Measurements from ENCODE around the gene SSBP3.
"Not testable (repeated sequence)": the region's sequence is repeated elsewhere in the genome, so short reads cannot be mapped to it uniquely, and the experiment has no call there.

The SSBP3 gene

DNA sequence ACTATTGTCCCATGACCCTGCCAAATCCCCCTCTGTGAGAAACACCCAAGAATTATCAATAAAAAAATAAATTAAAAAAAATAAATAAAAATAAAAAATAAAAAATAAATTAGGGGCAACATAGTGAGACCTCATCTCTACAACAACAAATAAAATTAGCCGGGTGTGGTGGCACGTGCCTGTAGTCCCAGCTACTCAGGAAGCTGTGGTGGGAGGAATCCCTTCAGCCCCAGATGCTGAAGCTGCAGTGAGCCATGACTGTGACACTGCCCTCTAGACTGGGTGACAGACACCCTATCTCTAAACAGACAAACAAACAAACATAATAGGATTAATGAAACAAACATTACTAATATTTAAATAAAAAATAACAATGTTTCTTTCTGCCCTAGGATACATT is 171.9 kb downstream of the SSBP3 start:
- no peak for DNase-seq

DNA sequence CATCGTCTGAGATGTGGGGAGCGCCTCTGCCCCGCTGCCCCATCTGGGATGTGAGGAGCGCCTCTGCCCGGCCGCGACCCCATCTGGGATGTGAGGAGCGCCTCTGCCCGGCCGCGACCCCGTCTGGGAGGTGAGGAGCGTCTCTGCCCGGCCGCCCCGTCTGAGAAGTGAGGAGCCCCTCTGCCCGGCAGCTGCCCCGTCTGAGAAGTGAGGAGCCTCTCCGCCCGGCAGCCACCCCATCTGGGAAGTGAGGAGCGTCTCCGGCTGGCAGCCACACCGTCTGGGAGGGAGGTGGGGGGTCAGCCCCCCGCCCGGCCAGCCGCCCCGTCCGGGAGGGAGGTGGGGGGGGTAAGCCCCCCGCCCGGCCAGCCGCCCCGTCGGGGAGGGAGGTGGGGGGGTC is 173.0 kb downstream of the SSBP3 start:
- DNase-seq, result not testable (repeated sequence)

DNA sequence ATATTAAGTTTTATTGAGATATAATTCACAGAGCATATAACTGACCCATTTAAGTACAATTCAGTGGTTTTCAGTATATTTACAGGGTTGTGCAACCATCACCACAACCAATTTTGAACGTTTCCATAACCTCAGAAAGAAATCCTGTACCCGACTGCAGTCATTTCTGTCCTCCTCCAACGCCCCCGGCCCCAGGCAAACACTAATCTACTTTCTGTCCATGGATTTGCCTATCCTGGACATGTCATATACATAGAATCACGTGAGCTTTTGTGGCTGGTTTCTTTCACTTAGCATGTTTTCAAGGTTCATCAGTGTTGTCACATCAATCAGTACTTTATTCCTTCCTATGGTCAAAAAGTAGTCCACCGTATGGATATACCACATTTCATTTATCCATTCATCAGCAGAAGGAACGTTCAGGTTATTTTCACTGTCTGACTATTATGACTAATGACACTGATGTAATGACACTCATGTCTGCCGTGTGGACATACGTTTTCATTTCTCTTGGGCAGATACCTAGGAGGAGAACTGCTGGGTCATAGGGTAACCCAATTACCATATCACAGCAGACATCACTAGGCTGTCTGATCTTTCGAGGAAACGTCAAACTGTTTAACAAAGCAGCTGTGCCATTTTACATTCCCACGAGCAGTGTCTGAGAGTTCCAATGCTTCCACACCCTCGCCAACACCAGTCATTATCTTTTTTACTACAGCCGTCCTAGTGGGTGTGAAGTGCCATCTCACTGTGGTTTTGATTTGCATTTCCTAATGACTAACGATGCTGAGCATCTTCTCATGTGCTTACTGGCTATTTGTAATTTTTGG is 175.5 kb downstream of the SSBP3 start:
- DNase-seq, result no peak

DNA sequence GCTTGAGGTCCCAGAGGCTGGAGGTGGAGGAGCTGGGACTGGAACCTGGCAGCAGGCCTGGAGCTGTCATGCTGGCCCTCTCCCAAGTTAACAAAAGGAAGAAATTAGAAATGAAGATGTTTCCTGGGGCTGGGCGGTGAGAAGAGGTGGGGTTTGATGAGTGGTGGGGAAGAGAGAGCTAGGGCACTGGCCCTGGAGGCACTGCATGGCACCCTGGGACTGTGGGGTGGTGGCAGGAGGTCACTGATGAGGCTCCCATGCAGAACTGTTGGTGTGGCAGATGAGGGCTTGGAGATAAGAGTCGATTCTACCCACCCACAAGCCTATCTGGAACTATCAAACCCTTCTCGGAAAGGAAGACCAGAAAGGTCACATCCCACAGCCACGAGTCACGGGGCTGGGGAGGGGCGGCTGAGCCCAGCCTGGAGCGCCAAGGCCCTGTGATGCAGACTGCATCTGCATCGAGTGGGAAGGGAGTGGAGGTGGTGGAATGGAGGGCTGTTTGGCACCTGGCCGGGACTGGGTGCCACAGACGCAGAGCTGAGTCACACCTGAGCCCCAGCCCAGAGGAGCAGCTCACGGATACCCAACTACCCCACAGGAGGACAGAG is 176.8 kb downstream of the SSBP3 start:
- DNase-seq, result no peak

DNA sequence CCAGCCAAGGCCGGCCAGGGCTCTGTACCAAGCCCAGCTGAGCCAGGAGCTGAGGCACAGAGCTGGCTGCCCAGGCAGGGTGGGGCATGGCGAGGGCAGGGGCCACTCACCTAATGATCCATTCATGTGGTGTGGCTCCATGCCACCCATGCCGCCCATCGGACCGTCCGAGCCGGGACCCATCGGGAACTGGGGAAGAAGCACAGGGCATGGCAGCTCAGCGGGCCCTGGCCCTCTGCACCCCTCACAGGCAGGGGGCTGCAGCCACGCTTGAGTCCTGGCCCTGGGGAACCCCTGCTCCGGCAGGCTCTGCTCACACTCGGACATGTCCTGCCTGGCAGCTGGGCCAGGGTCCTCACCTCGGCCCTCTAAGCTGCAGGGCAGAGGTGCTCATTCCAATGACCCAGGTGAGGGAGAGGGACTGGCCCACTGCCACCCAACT is 177.5 kb downstream of the SSBP3 start:
- no peak for DNase-seq

DNA sequence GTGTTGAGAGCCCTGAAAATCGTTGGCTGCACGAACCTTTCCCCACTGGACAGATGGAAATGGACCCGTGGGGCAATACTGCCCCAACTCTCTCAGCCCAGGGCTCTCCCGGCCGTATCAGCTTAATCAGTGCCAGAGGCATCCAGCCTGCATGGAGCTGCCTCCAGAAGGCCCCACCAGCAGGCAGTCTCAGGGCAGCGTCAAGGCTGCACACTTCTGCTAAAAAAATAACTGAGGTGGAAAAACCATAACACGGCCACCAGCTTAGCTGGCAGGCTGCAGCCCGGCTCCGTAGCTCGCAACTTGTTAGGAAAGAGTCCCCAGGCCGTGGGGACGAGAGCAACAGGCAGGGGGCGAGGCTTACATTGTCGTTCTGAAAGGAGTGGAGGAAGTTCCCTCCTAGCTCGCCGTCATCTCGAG is 178.3 kb downstream of the SSBP3 start:
- DNase-seq, result no peak

DNA sequence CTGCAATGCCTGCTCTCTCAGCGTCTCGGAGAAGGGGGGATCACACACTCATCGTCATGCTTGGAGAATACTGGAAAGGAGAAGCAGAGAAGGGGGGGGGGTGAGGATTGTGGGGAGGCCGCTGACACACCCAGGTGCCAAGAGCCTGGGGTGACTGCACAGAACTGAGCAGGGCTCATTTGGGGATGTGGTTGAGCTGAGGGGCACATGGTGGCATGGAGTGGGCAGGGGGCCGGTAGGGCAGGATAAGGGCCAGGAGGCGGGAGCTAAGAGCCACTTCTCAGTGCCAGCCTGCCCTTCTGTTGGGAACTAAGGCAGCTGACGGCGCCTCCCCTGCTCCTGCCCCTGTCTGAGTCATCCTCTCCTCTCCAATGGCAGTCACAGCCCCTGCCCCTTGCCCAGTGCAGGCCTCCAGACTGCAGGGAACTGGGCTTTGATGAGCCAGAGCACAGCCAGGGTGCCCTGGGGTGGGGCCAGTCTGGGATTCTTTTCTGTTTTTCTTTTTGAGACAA is 179.0 kb downstream of the SSBP3 start:
- DNase-seq, result no peak

DNA sequence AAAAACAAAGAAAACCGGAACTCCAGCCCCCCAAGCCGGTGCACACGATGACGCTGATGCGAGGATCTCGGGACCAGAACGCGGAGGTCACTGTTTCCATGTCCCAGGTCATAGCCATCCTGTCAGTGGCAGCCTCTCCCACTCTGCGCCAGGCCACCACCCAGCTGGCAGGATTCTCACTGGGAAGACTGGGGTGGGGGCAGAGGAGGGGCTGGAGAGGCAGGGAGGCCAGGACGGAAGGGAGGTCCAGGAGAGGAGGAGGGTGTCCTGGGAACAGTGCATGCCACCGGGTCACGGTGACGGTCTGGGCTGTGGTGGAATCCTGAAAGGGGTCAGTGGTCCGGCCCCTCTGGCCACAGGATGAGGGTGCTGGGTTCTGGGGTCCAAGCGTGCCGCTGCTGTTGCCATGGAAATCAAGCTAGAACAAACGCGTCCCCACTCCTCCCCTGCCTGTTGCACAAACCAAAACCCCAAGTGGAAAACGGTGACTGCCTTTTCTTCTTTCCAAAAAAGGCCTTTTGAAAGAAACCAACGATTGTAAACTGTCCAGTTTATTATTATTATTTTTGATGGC is 180.1 kb downstream of the SSBP3 start:
- no peak for DNase-seq

DNA sequence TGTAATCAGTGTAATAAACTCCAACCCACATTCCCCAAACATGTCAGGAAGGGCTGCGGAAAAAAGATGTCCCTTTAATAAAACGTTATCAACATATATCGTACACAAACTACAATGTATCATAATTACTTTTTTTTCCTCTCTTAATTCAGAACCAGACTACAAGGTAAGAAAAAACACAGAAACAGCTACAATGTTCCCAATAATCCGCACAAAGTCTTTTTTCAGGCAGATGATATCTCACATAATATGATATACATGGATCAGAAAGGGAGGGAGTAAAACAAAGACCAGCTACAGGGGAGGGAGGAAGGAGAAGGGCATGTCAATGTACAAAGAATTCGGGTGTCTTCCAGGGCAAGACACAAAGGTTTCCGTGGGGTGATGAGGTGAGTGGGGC is 180.8 kb downstream of the SSBP3 start:
- no peak for DNase-seq

DNA sequence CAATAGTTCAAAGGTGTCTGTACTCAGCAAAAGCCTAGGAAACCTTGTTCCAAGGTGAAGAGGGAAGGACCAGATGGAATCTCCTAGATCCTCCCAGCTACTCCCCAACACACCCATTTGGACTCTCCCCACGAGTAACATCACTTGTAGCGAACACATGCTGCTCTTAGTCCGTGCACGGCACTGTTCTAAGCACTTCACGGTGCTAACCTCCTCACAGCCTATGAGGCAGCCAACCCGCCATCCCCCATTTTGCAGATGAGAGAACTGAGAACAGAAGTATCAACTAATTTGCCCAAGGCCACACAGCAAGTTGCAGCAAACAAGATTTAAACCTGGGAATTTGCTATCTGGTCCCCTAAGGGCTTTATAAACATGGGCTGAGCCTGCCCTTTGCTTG is 182.0 kb downstream of the SSBP3 start:
- DNase-seq, result no peak

DNA sequence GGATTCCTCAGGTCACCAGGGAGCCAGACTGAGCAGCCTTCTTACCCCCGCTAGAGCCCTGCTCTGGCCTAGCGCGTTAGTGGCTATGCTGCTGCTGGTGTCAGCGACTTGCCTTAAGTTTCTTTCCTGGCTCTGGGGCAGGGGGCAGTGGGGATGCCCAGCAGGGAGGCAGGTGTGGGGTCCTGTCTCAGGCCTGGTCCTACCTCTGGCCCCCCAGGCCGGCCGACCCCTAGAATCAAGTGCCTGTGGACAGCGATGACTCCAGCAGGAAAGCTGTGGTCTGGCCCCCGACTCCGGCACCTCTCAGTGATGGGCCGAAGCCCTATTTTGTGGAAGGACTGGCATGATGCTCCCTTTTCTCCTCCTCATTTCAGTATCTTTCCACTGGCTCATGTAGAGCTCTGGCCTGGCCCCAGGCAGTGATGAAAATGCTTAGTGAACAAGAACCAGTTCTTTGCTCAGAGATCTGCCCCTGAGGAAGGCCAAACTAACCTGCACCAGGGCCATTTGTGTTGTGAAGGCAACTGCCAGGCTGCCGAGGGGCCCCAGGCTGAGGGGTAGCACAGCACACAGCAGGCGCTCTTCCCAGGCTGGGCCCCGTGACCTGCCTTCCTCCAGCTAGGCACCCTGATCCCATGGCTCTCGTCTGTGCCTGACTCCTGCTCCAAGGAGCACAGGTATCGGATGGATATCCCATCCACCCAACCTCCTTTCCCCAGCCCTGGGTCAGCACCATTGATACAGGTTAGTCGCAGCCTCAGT is 182.6 kb downstream of the SSBP3 start:
- no peak for DNase-seq

DNA sequence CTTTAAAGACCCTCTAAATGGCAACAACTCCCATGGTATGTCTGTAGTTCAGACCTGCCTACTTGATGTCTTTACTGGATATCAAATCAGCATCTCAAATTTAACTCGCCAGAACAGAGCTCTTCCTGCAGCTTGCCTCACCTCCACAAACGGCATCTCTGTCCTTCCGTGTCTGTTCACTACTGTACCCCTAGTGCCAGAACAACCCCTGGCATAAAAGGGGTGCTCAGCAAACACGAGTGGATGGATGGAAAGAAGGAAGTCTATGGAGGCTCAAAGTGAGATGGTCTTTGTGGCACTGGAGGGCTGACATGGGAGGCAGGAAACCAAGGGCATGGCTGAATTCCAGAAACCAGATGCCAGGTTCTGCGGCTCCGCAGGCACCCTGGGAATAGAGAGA is 183.5 kb downstream of the SSBP3 start:
- DNase-seq, result no peak

DNA sequence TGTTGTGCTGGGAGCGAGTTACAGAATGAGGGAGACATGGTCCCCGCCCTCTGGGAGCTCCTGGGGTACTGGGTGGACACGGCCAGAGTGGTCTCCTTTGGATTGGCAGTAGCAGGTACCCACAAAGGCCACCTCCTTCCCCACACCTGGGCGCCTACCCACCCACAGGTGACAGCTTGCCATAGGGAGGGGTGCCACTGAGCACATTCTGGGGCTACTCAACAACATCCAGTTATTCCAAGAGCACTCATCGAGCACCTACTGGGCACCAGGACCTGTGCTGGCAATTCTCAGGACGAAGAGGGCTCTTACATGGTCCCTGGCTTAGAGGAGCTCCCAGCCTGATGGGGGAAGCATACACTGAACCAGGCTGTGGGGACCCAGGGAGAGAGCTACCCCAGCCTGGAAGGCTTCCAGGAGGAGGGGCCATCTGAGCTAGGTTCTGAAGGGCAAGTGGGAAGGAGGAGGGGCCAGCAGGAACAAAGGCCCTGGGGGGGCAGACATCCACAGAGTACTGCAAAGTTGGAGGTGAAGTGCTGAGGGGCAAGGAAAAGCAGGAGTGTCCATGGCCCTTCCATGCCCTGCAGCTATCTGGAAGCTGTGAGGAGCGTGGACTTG is 184.2 kb downstream of the SSBP3 start:
- DNase-seq, result no peak

DNA sequence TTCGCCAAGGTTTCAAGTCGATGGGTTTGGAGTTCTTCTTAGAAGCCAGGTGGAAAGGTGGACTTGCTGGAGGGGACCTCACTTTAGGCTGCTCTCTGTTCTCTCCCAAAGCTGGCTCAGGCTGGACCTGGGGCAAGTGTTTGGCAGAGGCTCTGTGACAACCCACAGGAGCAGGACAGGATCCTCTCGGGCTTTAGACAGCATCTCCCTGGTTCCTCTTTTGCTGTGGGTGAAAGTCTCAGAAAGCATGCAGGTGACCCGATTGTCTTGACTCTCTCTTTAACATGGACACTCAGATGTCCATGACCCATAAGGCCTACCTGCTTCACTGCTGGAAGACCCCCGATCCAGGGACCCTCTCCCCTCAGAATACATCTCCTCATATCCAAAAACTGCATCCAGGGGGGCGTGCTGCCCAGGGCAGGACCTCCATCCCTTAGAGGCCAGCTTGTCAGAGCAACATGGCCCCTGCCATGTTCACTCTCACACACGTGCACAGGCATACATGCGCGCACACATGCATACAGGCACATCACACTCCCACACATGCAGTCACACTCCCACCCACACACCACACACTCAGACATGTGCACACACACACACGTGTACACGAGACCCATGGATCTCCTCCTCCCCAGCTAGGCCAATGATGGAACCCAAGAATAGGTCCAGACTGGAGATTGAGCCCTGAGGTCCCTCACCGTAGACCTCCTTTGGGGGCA is 184.9 kb downstream of the SSBP3 start:
- no peak for DNase-seq

DNA sequence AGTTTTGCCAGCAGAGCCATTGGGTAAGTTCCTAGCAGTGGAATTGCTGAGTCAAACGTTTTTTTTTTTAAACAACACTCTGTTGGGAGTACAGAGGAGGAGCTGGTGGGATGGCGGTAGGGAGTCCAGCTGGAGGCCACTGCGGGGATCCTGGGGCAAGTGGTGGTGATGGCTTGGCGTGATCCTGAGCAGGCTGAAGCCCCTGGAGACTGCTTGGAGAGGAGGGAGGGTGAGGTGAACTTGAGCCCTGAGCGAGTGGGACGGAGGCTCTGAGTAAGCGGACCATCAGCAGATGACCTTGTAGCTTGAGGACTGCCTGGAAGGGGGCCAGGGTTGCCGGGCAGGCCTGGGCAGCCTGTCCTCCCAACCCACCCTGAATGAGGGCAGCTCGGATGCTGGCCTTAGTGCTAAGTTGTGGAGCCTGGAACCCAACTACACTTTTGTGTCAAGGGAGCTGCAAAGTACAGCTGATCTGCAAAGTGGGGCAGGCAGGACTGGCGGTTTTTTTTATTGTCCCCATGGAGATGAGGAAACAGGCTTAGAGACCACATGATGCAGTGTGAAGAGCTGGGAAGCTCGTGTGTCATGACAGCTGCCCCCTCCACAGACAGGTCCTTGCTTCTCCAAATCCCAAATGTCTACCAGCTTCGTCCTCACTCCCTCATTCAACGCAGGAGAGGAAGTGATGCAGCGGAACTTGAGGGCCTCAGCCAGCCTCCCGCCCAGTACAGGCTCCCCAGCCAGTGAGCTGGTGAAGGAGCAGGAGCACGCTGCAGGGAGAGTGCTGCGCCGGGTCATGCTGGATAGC is 186.0 kb downstream of the SSBP3 start:
- DNase-seq, result no peak

DNA sequence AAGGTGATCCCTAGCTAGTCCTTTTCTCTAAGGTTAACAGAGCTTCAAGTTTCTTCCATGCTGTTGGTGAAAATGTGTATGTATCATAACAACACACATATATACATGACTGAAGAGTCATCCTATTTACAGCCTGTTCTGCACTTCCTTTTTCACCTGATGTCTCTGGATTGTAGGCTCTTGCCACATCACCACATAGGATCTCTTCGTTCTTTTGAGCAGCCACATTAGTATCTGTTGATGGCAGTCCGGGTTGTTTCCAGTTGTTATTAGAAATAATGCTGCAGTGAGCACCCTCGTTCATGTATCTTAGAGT is 186.5 kb downstream of the SSBP3 start:
- no peak for DNase-seq

DNA sequence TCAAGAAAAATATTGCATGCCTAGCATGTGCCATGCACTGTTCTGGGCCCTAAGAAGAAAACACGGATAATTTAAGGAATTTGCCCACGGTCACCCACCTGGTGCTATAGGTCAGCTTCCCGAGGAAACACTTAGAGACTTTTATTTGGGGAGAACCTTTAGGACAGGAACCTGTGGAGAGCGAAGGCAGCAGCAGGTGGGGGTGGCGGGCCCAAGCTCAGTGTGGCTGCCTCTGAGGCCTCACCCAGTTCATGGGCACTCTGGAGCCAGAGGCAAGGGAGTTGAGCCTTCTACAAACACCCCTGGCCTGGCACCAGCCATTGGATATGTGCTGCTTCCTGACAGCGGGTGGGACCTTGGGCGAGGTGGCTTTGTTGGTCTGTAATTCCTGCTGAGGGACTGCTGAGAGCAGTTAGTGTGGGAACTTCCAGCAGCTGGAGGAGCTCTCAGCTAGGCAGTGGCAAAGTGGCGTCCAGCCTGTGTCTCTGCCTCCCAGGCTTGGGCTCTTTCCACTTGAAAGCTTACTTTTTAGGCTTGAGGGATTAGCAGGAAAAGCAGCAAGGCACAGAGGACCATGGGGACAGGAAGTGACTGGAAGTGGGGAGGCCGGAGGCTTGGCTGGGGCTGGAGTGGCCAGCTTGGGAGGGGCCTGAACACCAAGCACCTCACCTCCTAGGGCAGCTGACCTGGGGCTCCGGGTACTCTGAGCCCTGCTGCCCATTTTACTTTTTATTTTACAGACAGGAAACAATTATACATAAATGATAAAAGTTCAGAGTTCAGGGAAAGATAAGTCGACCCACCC is 187.1 kb downstream of the SSBP3 start:
- DNase-seq, result no peak

DNA sequence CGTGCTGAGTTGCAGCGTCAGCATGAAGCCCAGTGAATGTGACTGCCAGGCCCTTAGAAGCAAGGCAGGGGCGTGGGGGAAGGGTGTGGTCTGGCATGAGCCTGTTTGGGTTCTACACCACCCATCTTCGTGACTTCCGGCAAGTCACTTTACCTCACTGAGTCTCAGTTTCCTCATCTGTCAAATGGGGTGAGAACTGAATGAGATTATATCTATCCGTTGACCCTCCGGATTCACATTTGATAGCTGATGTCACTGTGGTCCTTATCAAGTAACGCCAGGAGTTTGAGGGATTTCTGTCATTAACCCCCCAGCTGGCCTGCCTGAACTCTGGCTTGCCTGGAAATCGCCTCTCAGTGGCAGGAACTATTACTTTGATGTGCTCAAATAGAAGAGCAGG is 190.7 kb downstream of the SSBP3 start:
- no peak for DNase-seq

DNA sequence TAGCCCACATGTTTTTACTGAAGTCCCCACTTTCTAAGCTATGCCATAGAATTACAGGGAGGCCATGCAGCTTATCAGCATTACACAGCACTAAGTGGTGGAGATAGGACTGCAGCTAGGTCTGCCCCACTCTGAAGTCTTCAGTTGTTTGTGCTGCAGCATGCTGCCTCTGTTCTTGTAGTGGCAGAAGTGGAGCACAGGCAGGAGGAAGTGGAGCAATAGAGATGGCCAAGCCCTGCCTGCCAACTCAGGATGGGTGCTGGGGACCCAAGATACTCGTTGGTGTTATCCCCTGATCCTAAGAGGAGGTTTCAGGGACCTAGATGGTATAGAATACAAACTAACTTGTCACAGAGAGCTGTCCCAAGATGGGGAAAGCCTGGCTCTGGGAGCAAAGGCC is 193.3 kb downstream of the SSBP3 start:
- no peak for DNase-seq

DNA sequence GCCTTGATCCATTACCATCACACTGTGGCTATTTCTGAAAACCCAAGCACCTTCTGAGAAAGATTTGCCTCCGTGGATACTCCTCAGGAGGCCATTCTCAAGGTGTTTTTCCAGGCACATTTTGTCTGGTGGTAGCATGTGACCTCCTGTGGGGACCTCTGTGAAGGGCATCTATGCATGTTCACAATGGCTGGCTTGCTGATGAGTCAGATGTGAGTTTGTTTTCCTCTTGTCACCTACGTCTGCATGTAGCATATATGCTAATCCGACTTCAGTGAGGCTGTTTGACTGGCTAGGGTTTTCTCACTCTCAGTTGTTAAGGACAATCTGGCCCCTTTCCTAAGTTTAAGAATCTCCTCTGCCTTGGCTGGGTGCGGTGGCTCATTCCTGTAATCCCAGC is 198.3 kb downstream of the SSBP3 start:
- DNase-seq, result not testable (repeated sequence)

DNA sequence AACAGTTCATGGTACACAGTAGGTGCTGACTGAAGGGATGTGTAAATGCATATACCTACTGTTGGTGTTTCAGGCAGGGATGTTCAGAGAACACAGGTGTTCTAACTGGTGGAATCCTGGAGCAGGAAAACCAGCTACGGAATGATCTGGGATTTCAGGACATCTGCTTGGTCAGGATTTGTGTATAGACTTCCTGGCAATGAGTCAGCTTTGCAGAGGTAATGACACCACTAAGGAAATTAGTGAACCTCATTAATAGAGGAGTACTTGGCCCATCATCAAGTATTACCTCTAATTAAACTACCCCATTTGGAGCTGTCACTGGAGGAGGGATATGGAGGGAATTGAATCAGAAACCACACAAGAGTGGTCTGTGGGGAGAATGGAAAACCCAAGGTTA is 198.9 kb downstream of the SSBP3 start:
- no peak for DNase-seq
